H1 (cell line): ENCODE results near the gene SPATA4. TPM values are rescaled to one million over a fixed set of nuclear protein-coding genes. Genes with fewer than 3 reads are reported as not detected.

ENCODE experiments used
- HDAC6 ChIP-seq: IDR thresholded peaks from one replicate; pipeline ENCODE4 v1.7.1; 2012; ENCODE audit warnings: low read depth, mild to moderate bottlenecking, inconsistent platforms, low read length, moderate library complexity
- PHF8 ChIP-seq: fragments of 200-600 bp; sonication (generic); conservative IDR thresholded peaks from 2 replicates; pipeline ENCODE4 v1.7.1; 2012; ENCODE audit warnings: low read depth, mild to moderate bottlenecking, inconsistent platforms, low read length, moderate library complexity
- RBBP5 ChIP-seq: IDR thresholded peaks from 2 replicates; pipeline ENCODE4 v1.7.1; 2012; ENCODE audit warnings: low read depth, mild to moderate bottlenecking, inconsistent platforms, low read length, moderate library complexity, borderline replicate concordance
- RXRA ChIP-seq: IDR thresholded peaks from 2 replicates; pipeline ENCODE4 v1.6.1; 2011; ENCODE audit warnings: low read depth, mild to moderate bottlenecking, low read length, moderate library complexity; ENCODE audit not compliant: insufficient read depth
- polyA plus RNA-seq, 7 experiments: library from polyadenylated mRNA; depleted of rRNA in 3 of 7; stranded (reverse) in 5 of 7; unstranded in 2 of 7; fragments of >200 nt in 5 of 7; fragments of 200-250 nt in 2 of 7; gene quantifications; 1 replicate in 5 of 7; 2 replicates in 1 of 7; 4 replicates in 1 of 7; pipeline versions ENCODE4 v1.2.1 to v1.2.3, GENCODE V29; 2011 to 2013; ENCODE audit warnings: missing spikeins in 2 of 7, mixed read lengths in 2 of 7
- total RNA-seq: library from RNA; stranded (reverse); fragmentation: NEBNext Ultra II Directional; extraction: Animal tissue kit (Norgen Biotek cat#: 25700); gene quantifications from 2 replicates; pipeline ENCODE4 v1.2.1, GENCODE V29; 2021
- TF ChIP-seq, protein P1 (sequence below): IDR thresholded peaks from 2 replicates; pipeline ENCODE4 v1.6.1; 2011; ENCODE audit warnings: low read depth, mild to moderate bottlenecking, low read length; ENCODE audit not compliant: insufficient read depth

Gene SPATA4
- total and polyA plus RNA-seq, 2 of the 8 experiments (the other 6 are each of a cell fraction or from before 2014, with no cell fraction given) = not detected

DNA sequence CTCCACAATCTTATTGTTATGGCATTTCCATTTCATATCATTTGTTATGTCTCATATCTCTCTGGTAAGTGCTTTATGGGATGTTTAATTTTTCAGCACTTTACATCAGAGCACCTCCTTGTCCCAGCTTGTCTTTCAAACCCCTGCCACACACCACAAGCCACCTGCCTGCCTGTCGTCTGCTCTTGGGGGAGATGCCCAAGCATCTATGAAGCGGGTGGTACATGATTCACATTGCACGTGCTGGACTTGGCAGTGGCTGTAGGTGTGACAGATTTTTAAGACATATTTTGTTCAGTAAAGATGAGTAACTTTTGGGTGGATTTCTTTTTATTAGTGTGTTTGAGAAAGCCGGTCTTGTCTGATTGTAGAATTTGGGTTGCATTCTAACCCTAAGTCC is 14.2 kb upstream of the SPATA4 start (continued):
- TF ChIP-seq, protein P1, sequence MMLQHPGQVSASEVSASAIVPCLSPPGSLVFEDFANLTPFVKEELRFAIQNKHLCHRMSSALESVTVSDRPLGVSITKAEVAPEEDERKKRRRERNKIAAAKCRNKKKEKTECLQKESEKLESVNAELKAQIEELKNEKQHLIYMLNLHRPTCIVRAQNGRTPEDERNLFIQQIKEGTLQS = no peak
- TF ChIP-seq HDAC6 = no peak
- no peak for TF ChIP-seq RBBP5
- TF ChIP-seq PHF8 = no peak
- TF ChIP-seq RXRA = no peak
